Activated effector memory CD4-positive, alpha-beta T cell treated with Interleukin-2 at 50 U/mL for 16 hours (primary cell): Measurements from ENCODE around the gene AACS.

Experiments used
- DNase-seq: peaks from one replicate; pipeline ENCODE4 v3.0.0-alpha.2; 2020

The AACS gene

DNA sequence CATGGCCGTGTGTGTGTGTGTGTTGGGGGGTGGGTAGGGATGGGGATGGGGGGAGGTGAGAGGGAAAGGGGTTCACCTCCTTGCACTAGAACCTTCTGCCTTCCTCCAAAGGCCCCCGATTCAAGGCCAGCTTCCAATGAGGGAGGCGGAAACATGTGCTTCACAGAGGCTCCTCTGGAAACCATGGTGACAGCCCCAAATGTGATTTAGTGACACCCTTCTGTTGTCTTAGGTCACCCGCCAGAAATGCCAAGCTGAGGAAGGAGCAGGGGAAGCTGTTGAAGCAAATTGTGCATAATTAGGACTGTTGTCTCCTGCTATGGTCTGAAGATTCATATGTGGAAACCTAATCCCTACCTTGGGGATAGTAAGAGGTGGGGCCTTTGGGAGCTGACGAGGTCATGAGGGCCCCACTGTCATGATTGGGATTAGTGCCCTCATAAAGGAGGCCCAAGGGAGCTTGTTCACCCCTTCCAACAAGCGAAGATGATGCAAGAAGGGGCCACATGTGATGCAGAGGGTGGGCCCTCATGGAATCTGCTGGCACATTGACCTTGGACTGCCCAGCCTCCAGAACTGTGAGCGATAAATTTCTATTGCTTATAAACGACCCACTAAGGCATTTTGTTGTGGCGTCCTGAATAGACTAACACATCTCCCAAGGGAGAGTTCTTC lies 95.2 kb downstream of the AACS start:
- DNase-seq, result no peak

DNA sequence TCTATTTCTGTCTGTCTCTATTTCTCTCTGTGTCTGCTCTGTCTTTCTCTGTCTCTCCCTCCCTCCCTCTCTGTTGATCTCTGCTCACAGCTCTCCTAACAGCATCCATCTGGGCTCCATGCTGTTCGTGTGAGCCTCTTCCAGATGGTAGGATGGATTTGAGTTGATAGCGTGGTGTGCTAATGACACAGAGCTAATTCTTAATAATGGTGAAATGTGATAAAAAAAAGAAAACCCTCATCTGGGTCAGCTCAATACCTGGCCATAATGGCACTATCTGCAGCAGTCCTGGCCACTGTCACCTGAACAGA lies 96.4 kb downstream of the AACS start:
- no peak for DNase-seq

DNA sequence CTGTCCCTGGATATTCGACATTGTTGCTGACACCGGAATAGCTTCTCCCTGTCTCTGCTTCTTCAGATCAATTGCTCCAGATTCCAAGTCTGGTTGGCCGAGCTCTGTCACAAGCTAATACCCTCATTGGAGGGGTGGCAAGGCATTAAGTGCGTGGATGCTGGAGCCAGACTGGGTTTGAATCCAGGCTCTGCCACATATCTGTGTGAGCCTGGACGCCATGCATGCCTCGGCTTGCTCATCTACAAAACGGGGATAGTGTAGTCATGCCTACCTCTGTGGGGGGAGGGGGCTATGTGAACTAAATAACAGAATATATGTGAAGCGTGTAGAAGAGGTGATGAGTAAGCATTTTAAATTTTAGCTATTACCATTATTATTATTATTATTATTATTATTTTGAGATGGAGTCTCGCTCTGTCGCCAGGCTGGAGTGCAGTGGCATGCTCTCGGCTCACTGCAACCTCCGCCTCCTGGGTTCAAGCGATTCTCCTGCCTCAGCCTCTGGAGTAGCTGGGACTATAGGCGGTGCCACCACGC lies 97.3 kb downstream of the AACS start:
- DNase-seq, result no peak

DNA sequence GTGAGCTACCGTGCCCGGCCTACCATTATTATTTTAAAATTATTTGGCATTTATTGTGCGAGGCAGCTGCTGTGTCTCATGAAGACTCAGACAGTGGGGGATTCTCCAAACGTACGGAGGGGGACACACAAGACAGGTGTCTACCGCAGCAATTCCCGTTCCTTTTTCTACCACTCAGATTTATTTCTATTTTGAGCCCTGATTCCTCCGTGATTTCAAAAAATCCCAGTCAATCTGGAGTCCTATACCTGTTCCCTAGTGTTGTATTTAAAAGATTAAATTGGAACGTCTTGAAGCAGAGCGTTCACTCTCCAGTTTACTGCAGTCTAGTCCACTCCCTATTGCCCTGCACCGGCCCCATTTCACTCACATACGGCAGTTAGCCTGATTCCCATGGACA lies 97.9 kb downstream of the AACS start:
- DNase-seq, result no peak

GRCh38 chr12:125164541-125164940 lies 99.3 kb downstream of the AACS start:
- no peak for DNase-seq

- DNase-seq, result no peak
Observed at GRCh38 chr12:125166041-125166440, 100.8 kb downstream of the AACS start.

DNA sequence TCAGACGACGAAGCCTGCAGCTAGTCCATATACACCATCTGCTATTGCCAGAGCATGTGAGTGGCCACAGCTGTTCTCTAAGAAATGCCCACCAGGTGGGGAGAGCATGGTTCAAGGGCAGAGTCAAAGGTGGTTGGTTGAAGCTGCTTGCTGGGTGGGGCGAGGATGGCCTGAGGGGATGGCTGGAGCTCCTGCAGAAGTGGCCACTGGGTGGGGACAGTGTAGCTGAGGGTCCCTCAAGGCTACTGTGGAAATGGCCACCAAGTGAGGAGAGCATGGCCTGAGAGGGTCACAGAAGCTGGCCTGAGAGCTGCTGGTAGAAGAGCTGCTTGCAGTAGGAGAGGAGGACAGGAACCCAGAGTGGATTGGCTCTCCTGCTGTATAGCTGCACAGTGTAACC lies 102.4 kb downstream of the AACS start:
- no peak for DNase-seq

GRCh38 chr12:125169451-125169850 lies 104.2 kb downstream of the AACS start:
- DNase-seq, result no peak

DNA sequence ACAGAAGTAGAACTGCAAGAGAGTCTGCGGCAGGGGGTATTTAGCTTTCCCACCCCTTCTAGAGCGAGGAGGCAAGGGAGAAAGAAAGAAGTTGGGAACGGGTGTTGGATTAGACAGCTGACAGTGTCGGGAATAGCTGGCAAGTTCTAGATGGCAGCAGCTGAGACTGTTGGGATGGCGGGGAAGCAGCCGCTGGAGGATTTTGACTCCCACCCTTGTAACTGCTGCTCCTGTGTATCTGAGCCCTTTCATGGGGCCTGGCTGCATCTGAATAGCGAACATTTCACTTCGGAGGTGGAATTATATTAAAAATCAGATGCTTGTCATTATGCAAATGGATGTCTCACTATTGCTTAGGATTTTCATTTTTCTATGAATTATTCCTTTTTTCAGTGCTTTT lies 104.6 kb downstream of the AACS start:
- DNase-seq, result no peak

DNA sequence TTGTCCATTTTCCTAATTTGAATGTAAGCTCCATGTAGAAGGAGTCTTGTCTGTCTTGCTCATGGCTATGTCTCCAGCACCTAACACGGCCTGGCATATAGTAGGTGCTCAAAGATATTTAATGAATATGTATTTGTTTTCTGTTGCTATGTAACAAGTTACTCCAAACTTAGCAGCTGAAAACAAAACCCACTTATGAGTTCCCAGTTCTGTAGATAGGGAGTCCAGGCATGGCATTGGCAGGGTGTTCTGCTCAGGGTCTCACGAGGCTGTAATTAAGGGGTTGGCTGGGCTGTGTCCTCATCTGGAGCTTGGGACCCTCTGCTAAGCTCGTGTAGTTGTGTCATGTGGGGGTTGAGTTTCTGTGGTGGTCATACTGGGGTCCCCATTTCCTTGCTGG lies 106.0 kb downstream of the AACS start:
- DNase-seq, result no peak

DNA sequence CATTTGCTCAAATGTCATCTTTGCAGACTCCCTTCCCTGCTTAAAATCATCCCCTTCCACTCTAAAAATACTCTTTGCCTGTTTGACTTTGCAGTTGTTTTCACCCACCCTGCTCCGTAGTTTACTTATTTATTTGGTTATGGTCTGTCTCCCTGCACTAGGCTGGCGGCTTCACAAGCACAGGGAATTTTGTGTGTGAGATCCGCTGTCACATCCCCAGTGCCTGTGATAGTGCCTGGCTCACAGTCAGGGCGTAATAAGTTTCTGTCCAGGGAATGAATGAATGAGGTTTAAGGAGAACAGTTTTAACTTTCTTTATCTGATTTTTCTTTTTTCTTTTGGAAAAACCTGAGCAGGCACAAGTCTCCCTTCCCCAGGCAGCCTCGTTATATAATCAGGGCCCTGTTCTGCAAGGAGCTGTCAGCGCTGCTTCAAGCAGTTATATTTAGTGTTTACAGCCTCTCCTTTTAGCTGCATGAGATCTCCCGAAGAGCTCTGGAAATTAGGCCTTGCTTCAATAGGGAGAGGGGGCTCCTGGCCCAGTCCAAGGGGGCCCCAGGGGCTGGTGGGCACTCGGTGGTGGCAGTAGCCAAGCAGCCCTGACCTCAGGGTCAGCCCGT lies 107.1 kb downstream of the AACS start:
- no peak for DNase-seq

DNA sequence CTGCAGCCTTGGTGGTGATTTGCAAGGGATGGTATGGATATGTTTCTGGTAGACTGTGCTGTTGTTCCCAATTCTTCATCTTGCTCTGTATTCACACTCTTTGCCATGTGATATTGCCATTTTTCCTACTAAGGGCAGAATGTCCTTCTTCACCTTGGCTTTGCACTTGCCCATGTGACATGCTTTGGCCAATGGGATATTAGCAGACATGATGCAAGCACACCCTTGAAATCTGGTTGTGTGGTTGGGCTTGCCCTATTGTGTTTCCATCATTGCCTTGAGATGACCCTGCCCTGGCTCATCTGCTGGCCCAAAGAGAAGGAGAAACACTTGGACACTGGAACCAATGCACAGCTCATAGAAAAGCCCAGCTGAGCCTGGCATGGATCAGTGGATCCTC lies 110.3 kb downstream of the AACS start:
- no peak for DNase-seq

DNA sequence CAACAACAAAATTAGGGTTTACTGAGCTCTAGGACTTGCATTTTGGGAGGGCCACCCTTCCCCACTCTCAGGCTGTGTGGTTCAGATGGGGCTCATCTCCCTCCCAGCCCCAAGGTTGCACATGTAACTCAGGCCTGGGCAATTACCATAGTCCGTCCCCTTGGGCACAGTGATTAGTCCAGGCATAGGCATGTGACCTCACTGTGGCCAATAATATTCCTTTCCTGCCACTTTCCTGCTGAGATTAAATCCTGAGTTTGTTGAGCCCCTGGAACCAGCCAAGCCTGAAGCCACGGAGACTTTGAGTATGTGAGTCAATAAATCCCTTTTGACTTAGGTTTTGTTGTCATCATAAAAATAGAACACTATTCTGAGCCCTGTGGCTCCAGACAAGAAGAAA lies 113.0 kb downstream of the AACS start:
- no peak for DNase-seq

GRCh38 chr12:125180144-125180543 lies 114.9 kb downstream of the AACS start:
- DNase-seq, result no peak

DNA sequence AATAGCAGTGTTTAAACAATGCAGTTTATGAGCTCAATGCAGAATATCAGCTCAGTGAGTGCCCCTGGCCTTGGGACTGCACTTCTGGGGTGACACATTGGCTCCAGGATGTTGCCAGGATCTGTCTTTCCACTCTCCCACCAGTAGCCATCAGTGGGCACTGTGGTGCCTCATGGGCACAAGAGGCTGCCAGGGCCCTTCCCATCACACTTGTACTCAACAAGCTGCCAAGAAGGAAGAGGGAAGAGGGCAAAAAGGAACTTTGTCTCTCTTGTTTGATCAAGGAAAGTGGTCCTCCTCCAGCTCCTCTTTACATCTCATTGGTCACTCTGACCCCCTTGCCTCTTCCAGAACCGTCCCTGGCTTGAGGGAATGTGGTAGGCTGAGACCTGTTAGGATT lies 115.9 kb downstream of the AACS start:
- no peak for DNase-seq

DNA sequence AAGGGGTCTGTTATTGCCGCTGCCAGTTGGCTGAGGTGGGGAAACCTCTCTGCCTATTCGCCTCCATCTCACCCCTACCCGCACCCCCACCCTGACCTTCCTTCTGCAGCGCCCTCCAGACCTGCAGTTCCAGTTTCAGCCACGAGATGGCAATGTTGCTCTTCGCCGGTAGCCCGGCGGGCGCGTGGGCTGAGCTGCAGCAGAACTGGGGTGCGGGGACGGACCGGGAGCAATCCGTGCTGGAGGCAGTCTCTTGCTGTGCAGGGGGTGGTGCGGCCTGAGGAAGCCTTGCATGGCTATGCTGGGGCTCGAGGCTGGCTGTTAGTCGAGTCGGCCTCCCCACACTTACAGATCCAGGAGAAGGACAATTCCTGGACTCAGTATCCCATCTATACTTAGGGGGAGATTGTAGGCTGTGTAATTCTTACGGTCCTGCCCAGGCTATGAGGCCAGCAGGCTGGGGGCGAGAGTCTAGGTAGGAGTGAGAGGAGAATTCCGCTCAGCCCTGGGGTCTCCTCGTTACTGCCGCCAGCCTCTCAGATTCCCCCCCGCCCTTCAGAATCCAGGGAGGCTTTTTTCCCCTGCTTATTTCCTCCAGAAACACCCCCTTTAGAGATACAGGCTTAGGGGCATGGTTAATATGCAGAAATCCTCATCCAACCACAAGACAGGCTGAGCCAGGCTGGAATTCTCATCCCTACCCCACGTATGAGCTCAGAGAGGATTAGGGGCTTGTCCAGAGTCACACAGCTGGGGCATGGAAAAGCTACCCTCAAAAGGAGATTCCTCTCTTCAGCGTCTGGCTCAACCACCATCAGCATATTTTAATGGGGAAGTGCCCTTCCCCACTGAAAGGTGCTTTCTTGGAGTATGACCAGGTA lies 118.2 kb downstream of the AACS start:
- DNase-seq, result peak; percentile 65

DNA sequence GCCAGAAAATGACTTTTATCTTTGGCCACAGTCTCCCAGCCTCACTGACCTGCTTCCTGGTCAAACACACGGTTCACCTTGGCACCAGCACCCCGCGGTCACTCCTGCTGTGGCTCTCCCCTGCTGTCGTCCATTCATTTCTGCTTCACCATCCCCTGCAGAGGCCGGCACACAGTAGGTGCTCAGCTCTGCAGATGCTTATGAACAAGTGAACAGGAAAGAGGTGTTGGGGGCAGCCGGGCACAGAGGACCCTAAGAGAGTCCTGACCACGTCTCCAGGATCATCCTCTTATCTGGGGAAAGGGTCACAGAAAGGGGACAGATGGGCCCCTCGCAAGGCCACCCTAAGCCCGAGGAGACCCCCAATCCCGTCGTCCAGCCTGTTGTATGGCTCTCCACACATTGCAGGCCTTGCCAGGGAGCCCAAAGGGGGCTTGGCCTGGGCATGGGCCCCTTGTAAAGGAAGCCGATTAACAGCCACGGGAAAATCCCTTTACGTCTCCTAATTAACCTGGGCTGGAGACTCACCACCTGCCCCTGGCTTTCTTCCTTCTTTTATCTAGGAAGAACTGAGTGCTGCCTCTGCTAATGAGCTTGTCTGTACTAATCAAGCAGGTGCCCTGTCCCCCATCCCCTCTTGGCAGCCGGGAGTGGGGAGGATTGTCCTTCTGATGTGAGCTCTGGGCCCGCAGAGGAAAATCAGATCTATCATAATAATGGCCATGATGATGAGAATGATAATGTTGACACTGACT lies 119.2 kb downstream of the AACS start:
- no peak for DNase-seq

- no peak for DNase-seq
Observed at GRCh38 chr12:125185311-125185739, 120.1 kb downstream of the AACS start.

DNA sequence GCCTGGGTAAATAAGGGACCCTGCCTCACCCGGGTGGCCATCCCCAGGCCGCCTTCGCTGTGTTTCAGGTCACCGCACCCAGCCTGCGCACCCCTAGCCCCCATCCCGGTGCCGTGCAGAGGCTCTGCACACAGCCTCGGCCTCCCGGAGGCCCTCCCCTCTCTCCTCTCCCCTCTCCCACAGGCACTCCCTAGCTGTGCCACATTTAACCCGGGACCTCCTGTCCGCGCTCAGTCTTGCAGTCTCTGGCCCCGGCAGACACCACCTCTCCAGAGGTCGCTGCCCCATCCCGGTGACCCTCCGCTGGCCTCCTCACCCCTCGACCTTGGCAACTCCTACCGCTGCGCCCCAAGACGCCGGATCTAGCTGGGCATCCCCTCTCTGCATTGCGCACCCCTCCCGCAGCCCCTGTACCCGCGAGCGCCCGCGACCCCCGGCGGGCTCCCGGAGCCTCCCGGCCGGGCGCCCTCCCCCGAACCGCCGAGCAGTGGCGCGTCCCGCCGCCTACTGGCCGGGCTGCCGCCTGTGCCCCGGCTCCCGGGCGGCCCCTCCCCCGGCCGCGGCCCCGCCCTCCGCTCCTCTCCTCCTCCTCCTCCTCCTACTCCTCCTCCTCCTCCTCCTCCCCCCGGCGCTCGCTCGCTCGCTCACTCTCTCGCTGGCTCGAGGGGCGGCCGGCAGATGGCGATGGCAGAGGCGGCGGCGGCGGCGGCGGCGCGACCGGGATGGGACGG lies 120.7 kb downstream of the AACS start, which contains the start of gene TMEM132B:
Gene TMEM132B, plus strand, starts transcription at position 647 of the 731 bp plus-strand sequence.
- no peak for DNase-seq

- no peak for DNase-seq
Observed at GRCh38 chr12:125186471-125187147, 121.4 kb downstream of the AACS start.

DNA sequence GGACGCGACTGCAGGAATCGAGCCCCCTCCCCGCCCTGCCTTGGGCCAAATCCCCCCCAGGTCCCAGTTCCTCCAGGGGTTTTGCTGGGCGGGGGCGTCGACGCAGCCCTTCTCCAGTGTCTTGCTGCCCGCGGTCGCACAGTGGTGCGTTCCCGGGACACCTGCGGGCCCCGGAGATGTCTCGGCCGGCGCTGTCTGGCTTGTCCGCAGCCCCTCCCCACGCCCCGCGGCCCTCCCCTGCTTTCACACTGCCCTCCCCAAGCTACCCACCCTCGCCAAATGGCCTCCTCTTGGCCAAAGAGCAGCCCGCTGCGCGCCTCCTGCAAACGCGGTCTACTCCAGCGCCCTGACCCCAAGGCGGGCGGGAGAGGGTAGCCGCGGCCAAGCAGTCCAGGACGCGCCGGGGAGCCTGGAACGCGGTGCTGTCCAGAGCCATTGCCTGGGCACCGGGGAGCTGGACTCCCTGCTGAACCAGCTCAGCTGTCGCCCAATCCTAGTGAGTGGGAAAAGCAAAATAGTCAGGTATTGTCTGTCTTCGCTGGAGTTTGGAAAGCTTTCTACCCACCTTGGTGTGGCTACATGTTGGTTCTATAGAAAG lies 122.0 kb downstream of the AACS start:
- DNase-seq, result no peak
